Spleen (tissue), 7 donors: ENCODE results near the gene NECTIN4.

Experiments used
- POLR2A ChIP-seq, 3 donors: fragments of 450-650 bp; IDR thresholded peaks; one replicate each; pipeline ENCODE4 v1.5.1; 2017; ENCODE audit warnings: antibody characterized with exemption in 3 of 3, mild to moderate bottlenecking in 1 of 3
- TF ChIP-seq, protein P1 (sequence below), 11 experiments: fragments of 200-600 bp in 7 of 11; fragments of 450-650 bp in 4 of 11; sonication (generic) in 4 of 11; IDR thresholded peaks in 8 of 11; conservative IDR thresholded peaks in 3 of 11; 1 replicate in 7 of 11; 2 replicates in 4 of 11; pipeline versions ENCODE4 v1.4.0 to v1.8.0; 2016 to 2021; ENCODE audit warnings: antibody characterized with exemption in 11 of 11, inconsistent platforms in 4 of 11, mild to moderate bottlenecking in 1 of 11
- donor health status: DM: no; HTN: no; CAD: no; lungs with moderate emphysema.
- donor health status: DM: no; HTN: no; CAD: no.
- donor health status: DM: no; HTN: no; CAD: no.

DNA sequence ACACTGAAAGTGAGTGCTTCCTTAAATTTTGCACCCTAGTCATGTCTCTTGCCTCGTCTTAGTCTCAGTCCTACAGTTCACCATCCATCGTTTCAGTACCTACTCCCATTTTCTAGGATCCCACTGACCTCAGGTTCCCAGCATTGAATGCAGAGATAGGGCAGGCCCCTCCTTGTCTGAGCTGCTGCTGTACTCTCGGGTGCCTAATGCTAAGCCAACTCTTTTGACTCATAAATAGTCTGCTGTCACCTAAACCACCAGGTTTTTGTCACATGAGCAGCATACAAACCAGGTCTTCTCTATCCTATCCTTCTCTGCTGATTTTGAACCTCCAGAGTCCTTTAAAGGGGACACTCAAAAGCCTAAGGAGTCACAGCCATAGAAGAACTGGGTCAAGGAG lies 22.7 kb downstream of the NECTIN4 start:
- TF ChIP-seq POLR2A (IDR thresholded peaks at IDR 0.05), result no peak
- TF ChIP-seq, protein P1, sequence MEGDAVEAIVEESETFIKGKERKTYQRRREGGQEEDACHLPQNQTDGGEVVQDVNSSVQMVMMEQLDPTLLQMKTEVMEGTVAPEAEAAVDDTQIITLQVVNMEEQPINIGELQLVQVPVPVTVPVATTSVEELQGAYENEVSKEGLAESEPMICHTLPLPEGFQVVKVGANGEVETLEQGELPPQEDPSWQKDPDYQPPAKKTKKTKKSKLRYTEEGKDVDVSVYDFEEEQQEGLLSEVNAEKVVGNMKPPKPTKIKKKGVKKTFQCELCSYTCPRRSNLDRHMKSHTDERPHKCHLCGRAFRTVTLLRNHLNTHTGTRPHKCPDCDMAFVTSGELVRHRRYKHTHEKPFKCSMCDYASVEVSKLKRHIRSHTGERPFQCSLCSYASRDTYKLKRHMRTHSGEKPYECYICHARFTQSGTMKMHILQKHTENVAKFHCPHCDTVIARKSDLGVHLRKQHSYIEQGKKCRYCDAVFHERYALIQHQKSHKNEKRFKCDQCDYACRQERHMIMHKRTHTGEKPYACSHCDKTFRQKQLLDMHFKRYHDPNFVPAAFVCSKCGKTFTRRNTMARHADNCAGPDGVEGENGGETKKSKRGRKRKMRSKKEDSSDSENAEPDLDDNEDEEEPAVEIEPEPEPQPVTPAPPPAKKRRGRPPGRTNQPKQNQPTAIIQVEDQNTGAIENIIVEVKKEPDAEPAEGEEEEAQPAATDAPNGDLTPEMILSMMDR (IDR thresholded peaks at IDR 0.05 in 8 of 11, conservative IDR thresholded peaks at IDR 0.05 in 3 of 11), result no peak
